GM10248 (cell line): Measurements from ENCODE around the gene FRZB.

Source experiments
- CTCF ChIA-PET: fragments of 300-600 bp; sonication (Branson Sonifier 250); formaldehyde crosslinking; extraction: SDS; loops from one replicate; lab custom pipeline; 2021; ENCODE audit warnings: antibody characterized with exemption; lab: Yijun Ruan, JAX
- POLR2A ChIA-PET: fragments of 350-650 bp; sonication (Branson Sonifier 250); formaldehyde crosslinking; extraction: SDS; loops from one replicate; lab custom pipeline; 2020; ENCODE audit warnings: antibody characterized with exemption; lab: Yijun Ruan, JAX
- DNase-seq: peaks from one replicate; pipeline ENCODE4 v3.0.0; 2012; ENCODE audit errors: extremely low spot score
- TF ChIP-seq, protein P1 (sequence below): IDR thresholded peaks from 2 replicates; pipeline ENCODE4 v1.5.1; 2012; ENCODE audit warnings: mild to moderate bottlenecking, low read depth; ENCODE audit errors: extremely low read depth, missing control alignments, control extremely low read depth

The FRZB gene

DNA sequence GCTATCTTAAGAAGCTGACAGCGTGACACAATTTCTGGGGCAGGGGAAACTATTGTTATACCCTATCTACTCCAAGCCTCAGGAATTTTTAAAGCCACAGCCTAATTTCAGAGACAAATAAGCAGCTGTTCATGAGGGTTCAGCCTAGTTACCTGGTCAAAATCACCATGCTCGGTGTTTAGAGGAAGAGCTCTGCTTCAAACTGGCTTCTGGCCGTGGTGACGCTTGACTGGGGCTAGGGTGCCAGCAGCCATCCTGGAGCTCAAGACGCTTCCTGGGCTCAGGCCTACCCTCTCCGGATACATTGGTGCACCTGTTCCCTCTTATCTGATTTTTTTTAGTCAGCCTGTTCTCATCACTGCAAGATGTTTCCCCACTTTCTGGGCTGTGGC lies 41.7 kb downstream of the FRZB start:
- TF ChIP-seq, protein P1, sequence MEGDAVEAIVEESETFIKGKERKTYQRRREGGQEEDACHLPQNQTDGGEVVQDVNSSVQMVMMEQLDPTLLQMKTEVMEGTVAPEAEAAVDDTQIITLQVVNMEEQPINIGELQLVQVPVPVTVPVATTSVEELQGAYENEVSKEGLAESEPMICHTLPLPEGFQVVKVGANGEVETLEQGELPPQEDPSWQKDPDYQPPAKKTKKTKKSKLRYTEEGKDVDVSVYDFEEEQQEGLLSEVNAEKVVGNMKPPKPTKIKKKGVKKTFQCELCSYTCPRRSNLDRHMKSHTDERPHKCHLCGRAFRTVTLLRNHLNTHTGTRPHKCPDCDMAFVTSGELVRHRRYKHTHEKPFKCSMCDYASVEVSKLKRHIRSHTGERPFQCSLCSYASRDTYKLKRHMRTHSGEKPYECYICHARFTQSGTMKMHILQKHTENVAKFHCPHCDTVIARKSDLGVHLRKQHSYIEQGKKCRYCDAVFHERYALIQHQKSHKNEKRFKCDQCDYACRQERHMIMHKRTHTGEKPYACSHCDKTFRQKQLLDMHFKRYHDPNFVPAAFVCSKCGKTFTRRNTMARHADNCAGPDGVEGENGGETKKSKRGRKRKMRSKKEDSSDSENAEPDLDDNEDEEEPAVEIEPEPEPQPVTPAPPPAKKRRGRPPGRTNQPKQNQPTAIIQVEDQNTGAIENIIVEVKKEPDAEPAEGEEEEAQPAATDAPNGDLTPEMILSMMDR, result no peak
- POLR2A ChIA-PET, result no interaction called here
- CTCF ChIA-PET, result interaction anchor here (1.2 kb wide), 1 partner anchor 44 kb away, joined by 3 read pairs; no protein-coding TSS in a partner anchor
- no peak for DNase-seq

DNA sequence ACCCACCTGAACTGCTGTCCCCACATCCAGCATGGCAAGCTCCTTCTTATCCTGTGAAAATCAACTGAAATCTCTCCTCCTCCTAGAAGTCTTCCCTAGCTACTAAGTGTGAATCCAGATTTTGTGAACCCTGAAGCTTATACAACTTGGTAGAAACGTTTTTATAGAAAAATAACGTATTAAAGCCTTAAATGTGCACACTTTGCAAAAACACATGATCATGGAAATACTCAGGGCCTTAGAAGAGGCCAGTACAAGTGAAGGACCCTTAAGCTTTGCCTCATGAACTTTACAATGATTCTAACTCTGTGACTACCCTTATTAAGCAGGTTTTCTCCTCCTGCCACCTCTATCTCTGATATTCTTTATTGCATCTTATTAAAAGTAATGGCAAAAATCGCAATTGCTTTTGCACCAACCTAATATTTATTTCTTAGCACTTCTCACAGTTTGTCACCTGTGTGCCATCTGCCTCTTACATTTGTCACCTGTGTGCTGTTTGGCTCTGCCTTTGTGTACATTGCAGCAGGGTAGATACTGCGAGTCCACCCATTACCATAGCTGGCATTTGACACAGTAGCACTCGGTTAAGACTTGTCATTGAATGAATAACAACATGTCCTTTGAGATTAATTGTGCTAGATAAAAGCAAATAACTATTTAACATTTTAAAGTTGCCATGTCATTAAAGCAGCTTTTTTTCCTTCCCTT lies 42.2 kb downstream of the FRZB start:
- ChIA-PET CTCF (interaction anchor here (1.2 kb wide), 1 partner anchor 44 kb away, joined by 3 read pairs; no protein-coding TSS in a partner anchor), POLR2A (no interaction called here)
- TF ChIP-seq, protein P1, result no peak
- DNase-seq, result no peak

DNA sequence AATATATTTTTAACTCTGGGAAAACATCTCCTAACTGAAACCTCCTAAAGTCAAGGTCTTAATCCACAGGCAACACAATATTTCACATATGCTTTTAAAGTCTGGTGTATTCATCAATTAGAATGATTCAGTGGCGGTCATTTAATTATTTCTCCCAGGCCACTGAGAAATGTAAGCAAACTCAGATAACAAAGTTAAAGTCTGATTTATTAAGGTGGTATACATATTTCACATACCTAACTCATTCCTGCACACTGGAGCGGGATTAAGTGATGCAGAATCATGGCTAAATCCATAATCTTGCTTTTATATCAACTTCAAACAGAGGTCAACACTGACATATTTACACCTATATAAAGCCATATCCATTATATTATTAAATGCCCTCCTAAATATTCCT lies 43.7 kb downstream of the FRZB start:
- ChIA-PET CTCF (no interaction called here), POLR2A (no interaction called here)
- DNase-seq, result no peak
- TF ChIP-seq, protein P1, result no peak

DNA sequence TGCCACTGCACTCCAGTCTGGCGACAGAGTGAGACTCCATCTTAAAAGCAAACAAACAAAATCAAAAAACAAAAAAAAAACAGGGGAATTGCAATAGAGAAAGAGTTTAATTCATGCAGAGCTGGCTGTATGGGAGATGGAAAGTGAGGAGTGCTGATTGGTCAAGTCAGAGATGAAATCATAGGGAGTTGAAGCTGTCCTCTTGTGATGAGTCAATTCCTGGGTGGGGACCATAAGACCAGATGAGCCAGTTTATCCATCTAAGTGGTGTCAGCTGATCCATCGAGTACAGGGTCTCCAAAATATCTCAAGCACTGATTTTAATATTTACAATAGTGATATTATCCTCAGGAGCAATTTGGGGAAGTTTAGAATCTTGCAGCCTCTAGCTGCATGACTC lies 45.3 kb downstream of the FRZB start:
- ChIA-PET POLR2A (interaction anchor here (0.6 kb wide), 1 partner anchor 243 kb away, joined by 3 read pairs; no protein-coding TSS in a partner anchor), CTCF (no interaction called here)
- TF ChIP-seq, protein P1, result no peak
- no peak for DNase-seq

DNA sequence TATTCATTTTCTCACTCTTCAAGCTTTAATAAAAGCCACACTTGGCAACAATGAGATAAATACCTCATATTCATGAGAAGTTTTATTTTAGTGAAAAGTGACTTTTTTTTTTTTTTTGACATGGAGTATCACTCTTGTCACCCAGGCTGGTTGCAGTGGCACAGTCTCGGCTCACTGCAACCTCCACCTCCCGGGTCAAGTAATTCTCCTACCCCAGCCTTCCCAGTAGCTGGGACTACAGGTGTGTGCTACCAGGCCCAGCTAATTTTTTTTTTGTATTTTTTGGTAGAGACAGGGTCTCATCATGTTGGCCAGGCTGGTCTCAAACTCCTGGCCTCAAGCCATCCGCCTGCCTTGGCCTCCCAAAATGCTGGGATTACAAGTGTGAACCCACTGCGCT lies 47.0 kb downstream of the FRZB start:
- CTCF ChIA-PET, result interaction anchor here (1.4 to 2.2 kb wide), 4 partner anchors 10 to 87 kb away, joined by 4 to 9 read pairs (median 4); no protein-coding TSS in a partner anchor
- TF ChIP-seq, protein P1, result no peak
- POLR2A ChIA-PET, result no interaction called here
- DNase-seq, result no peak

DNA sequence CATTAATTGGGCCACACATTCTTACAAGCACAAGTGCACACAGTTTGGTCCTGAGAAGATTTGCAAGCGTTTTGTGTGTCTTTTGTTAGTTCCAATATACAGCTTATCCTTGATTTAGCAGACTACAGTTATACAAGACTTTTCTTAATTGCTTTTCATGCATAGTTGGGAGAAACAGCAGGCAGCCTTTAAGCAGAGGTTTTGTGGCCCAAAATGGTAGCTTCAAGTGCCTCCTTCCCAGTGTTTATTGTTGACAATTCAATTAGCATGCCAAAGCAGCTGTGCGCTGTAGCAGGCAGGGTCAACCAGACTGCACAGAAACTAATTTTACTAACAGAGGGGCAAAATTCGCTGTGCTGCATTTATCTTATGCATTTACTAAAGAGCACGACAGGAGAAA lies 47.5 kb downstream of the FRZB start:
- ChIA-PET POLR2A (no interaction called here), CTCF (interaction anchor here (1.4 to 2.2 kb wide), 4 partner anchors 11 to 88 kb away, joined by 4 to 9 read pairs (median 4); no protein-coding TSS in a partner anchor)
- no peak for DNase-seq
- TF ChIP-seq, protein P1, result no peak
